ENCODE results near the gene RNF224.
A peak's percentile ranks its signal among the peaks of the same experiment; 100 is the strongest.

The RNF224 gene

GRCh38 chr9:137216188-137216965 lies 10.9 kb upstream of the RNF224 start:
- no peak for DNase-seq

- peak; percentile 3 to 30 for DNase-seq
Measured at GRCh38 chr9:137217276-137218211, 9.8 kb upstream of the RNF224 start.

GRCh38 chr9:137218212-137218753 lies 9.0 kb upstream of the RNF224 start:
- no peak for DNase-seq

- DNase-seq: no peak
Measured at GRCh38 chr9:137218754-137219271, 8.5 kb upstream of the RNF224 start.

GRCh38 chr9:137219757-137220316 lies 7.5 kb upstream of the RNF224 start:
- no peak for DNase-seq

- no peak for DNase-seq
Measured at GRCh38 chr9:137220317-137221094, 6.8 kb upstream of the RNF224 start.

GRCh38 chr9:137221095-137221505 lies 6.2 kb upstream of the RNF224 start:
- DNase-seq: no peak

- DNase-seq: no peak
Measured at GRCh38 chr9:137221506-137222111, 5.7 kb upstream of the RNF224 start.

GRCh38 chr9:137222190-137223077 lies 4.9 kb upstream of the RNF224 start, which contains the start of gene RNF208:
RNF208 (minus strand) TSS chr9:137222240; CDS start chr9:137221212, 1,028 bp downstream.
- no peak for DNase-seq

GRCh38 chr9:137223078-137223970 lies 4.0 kb upstream of the RNF224 start:
- DNase-seq: peak; percentile 77 to 78

- no peak for DNase-seq
Measured at GRCh38 chr9:137224830-137225694, 2.2 kb upstream of the RNF224 start, which contains the start of gene CYSRT1. CYSRT1 (plus strand) TSS chr9:137225174; CDS start chr9:137225622, 448 bp downstream.

- no peak for DNase-seq
Measured at GRCh38 chr9:137225699-137226331, 1.5 kb upstream of the RNF224 start.

GRCh38 chr9:137226338-137227053 lies 806 bp upstream of the RNF224 start:
- DNase-seq: no peak

GRCh38 chr9:137227853-137228505 lies 677 bp downstream of the RNF224 start:
- no peak for DNase-seq

GRCh38 chr9:137228506-137228967 lies 1.2 kb downstream of the RNF224 start:
- DNase-seq: no peak
